Measurements from ENCODE around the gene TRIM67. TPM values are rescaled to one million over a fixed set of nuclear protein-coding genes. Genes with fewer than 3 reads are reported as not detected.

Gene TRIM67
- total and polyA plus RNA-seq, 10 donors: under 0.01 to 0.06 (median under 0.01) TPM; not detected in 7

GRCh38 chr1:231242516-231243198 is 80.8 kb downstream of the TRIM67 start:
- H3K27me3 ChIP-seq (replicated peaks in 1 of 7): no peaks in the 10 kb centered on the region
- H3K27ac ChIP-seq: peak overlapping the region in 2 of 8 donors; percentile 88 to 89
- no peaks in the 10 kb centered on the region for H3K9me3 ChIP-seq
- intact Hi-C loops (cut with DNase I; ENCODE audit: low total_unique reads): loop anchor here (10.0 kb wide), 1 partner anchor 92 kb away; the partner anchor contains the start of genes EXOC8 and SPRTN
- H3K4me1 ChIP-seq: peaks cover 15 to 81% (median 49%) of the 10 kb centered on the region in 6 donors
- DNase-seq: no peak
- WGBS, 5 donors: 40 to 58% (median 50%) methylated on average over 5 of the region's 5 CpGs
- TF ChIP-seq POLR2A (IDR thresholded peaks at IDR 0.05) (no peak), CTCF (IDR thresholded peaks at IDR 0.05 in 8 of 11, conservative IDR thresholded peaks at IDR 0.05 in 3 of 11) (no peak), POLR2AphosphoS5 (IDR thresholded peaks at IDR 0.05) (no peak)
- peak overlapping the region in 5 of 8 donors; percentile 65 to 89 (median 79) for H3K4me3 ChIP-seq
- H3K36me3 ChIP-seq: peaks cover 0 to 36% (median 16%) of the 10 kb centered on the region in 6 donors

- intact Hi-C loops (cut with DNase I; ENCODE audit: low total_unique reads): loop anchor here (10.0 kb wide), 1 partner anchor 86 kb away; the partner anchor contains the start of genes EXOC8 and SPRTN
- no peaks in the 10 kb centered on the region for H3K9me3 ChIP-seq
- TF ChIP-seq POLR2AphosphoS5 (IDR thresholded peaks at IDR 0.05) (no peak), CTCF (IDR thresholded peaks at IDR 0.05 in 8 of 11, conservative IDR thresholded peaks at IDR 0.05 in 3 of 11) (no peak), POLR2A (IDR thresholded peaks at IDR 0.05) (no peak)
- WGBS, 5 donors: 97 to 100% (median 97%) methylated on average over 1 of the region's 1 CpG
- H3K27ac ChIP-seq: no peak overlapping the region
- DNase-seq: no peak
- no peak overlapping the region for H3K4me3 ChIP-seq
- H3K36me3 ChIP-seq: peaks cover 0 to 66% (median 32%) of the 10 kb centered on the region in 6 donors
- peaks cover 0 to 26% (median 8%) of the 10 kb centered on the region in 6 donors for H3K4me1 ChIP-seq
- H3K27me3 ChIP-seq (replicated peaks in 1 of 7): no peaks in the 10 kb centered on the region
These were observed 86.9 kb downstream of the TRIM67 start for GRCh38 chr1:231248778-231249177.

- TF ChIP-seq POLR2AphosphoS5 (IDR thresholded peaks at IDR 0.05): no peak
- no peak for TF ChIP-seq CTCF (IDR thresholded peaks at IDR 0.05 in 8 of 11, conservative IDR thresholded peaks at IDR 0.05 in 3 of 11)
- no peak for TF ChIP-seq POLR2A (IDR thresholded peaks at IDR 0.05)
- peaks cover 0 to 2% (median 0%) of the 10 kb centered on the region in 6 donors for H3K4me1 ChIP-seq
- no peak overlapping the region for H3K27ac ChIP-seq
- intact Hi-C loops (cut with DNase I; ENCODE audit: low total_unique reads): no loop called here
- DNase-seq: no peak
- no peaks in the 10 kb centered on the region for H3K27me3 ChIP-seq (replicated peaks in 1 of 7)
- H3K4me3 ChIP-seq: no peak overlapping the region
- peaks cover 0 to 88% (median 58%) of the 10 kb centered on the region in 6 donors for H3K36me3 ChIP-seq
- 89 to 97% (median 94%) methylated on average over 3 of the region's 3 CpGs for WGBS, 5 donors
- peaks cover 0 to 3% (median 0%) of the 10 kb centered on the region in 8 donors for H3K9me3 ChIP-seq
These were observed 90.5 kb downstream of the TRIM67 start for GRCh38 chr1:231252336-231252735.

GRCh38 chr1:231260351-231260750 is 98.5 kb downstream of the TRIM67 start:
- intact Hi-C loops (cut with DNase I; ENCODE audit: low total_unique reads): no loop called here
- Histone ChIP-seq H3K9me3 (peaks cover 0 to 25% (median 13%) of the 10 kb centered on the region in 8 donors), H3K27me3 (replicated peaks in 1 of 7) (no peaks in the 10 kb centered on the region), H3K4me3 (no peak overlapping the region), H3K4me1 (no peaks in the 10 kb centered on the region), H3K36me3 (peaks cover 5 to 100% (median 85%) of the 10 kb centered on the region in 6 donors), H3K27ac (no peak overlapping the region)
- TF ChIP-seq POLR2A (IDR thresholded peaks at IDR 0.05) (no peak), CTCF (IDR thresholded peaks at IDR 0.05 in 8 of 11, conservative IDR thresholded peaks at IDR 0.05 in 3 of 11) (no peak), POLR2AphosphoS5 (IDR thresholded peaks at IDR 0.05) (no peak)
- 94 to 97% (median 96%) methylated on average over 4 of the region's 4 CpGs for WGBS, 5 donors
- DNase-seq: no peak
